Naive thymus-derived CD4-positive, alpha-beta T cell (primary cell): ENCODE measurements around the gene ITSN2. TPM values are rescaled to one million over a fixed set of nuclear protein-coding genes. Genes with fewer than 3 reads are reported as not detected.

Experiments used
- ATAC-seq: fragments of 150-1000 bp; cut with Tn5 transposase; 2 replicates; pipeline ENCODE4 v1.10.0; 2021; ENCODE audit warnings: mild to moderate bottlenecking, moderate library complexity
- CTCF ChIA-PET: fragments of 350-600 bp; sonication (Branson Sonifier 250); formaldehyde crosslinking; loops from one replicate; lab custom pipeline; 2021; ENCODE audit warnings: antibody characterized with exemption; lab: Charles Lee
- POLR2A ChIA-PET: fragments of 350-600 bp; sonication (Branson Sonifier 250); formaldehyde crosslinking; loops from one replicate; lab custom pipeline; 2021; ENCODE audit warnings: antibody characterized with exemption, inconsistent platforms; lab: Charles Lee
- DNase-seq, 9 donors: peaks; one replicate each; pipeline versions ENCODE4 v3.0.0 to v3.0.0-alpha.2; 2020 to 2022; ENCODE audit warnings: mixed read lengths in 1 of 9
- H3K27ac ChIP-seq: one replicate; pipeline ENCODE4 v1.7.0; 2013; ENCODE audit warnings: mild to moderate bottlenecking, low read depth, low read length, moderate library complexity
- H3K27me3 ChIP-seq, 2 donors: one replicate each; pipeline ENCODE4 v1.7.0; 2013; ENCODE audit warnings: low read length in 2 of 2, mild to moderate bottlenecking in 2 of 2, moderate library complexity in 2 of 2; ENCODE audit not compliant: control insufficient read depth in 2 of 2, insufficient read depth in 2 of 2
- H3K36me3 ChIP-seq, 3 experiments: 1 replicate in 2 of 3; 2 replicates in 1 of 3; pipeline ENCODE4 v1.7.0; 2013; ENCODE audit warnings: low read length in 3 of 3, mild to moderate bottlenecking in 3 of 3, moderate library complexity in 1 of 3; ENCODE audit not compliant: insufficient read depth in 3 of 3, control insufficient read depth in 2 of 3
- H3K4me1 ChIP-seq, 2 donors: one replicate each; pipeline ENCODE4 v1.7.0; 2013; ENCODE audit warnings: low read length in 2 of 2, mild to moderate bottlenecking in 2 of 2, moderate library complexity in 1 of 2; ENCODE audit not compliant: control insufficient read depth in 2 of 2, insufficient read depth in 2 of 2
- H3K4me3 ChIP-seq: 2 replicates; pipeline ENCODE4 v1.7.0; 2013; ENCODE audit warnings: mild to moderate bottlenecking, low read length
- H3K9me3 ChIP-seq, 3 experiments: 1 replicate in 2 of 3; 2 replicates in 1 of 3; pipeline ENCODE4 v1.7.0; 2013; ENCODE audit warnings: low read length in 3 of 3; ENCODE audit not compliant: control insufficient read depth in 2 of 3
- H3K27ac Mint-ChIP-seq, 9 donors: one replicate each; pipeline ENCODE4 v1.8.0; 2020 to 2022; ENCODE audit warnings: mixed read lengths in 9 of 9, mild to moderate bottlenecking in 8 of 9, moderate library complexity in 5 of 9, inconsistent platforms in 2 of 9
- H3K27me3 Mint-ChIP-seq, 5 donors: one replicate each; pipeline ENCODE4 v1.8.0; 2021 to 2022; ENCODE audit warnings: mixed read lengths in 5 of 5, mild to moderate bottlenecking in 1 of 5
- H3K36me3 Mint-ChIP-seq, 5 donors: one replicate each; pipeline ENCODE4 v1.8.0; 2020 to 2022; ENCODE audit warnings: mixed read lengths in 5 of 5, mild to moderate bottlenecking in 3 of 5, inconsistent platforms in 1 of 5
- H3K4me1 Mint-ChIP-seq, 7 donors: one replicate each; pipeline ENCODE4 v1.8.0; 2020 to 2022; ENCODE audit warnings: mixed read lengths in 7 of 7, mild to moderate bottlenecking in 3 of 7, inconsistent platforms in 1 of 7
- H3K4me3 Mint-ChIP-seq, 10 donors: one replicate each; pipeline ENCODE4 v1.8.0; 2020 to 2022; ENCODE audit warnings: mild to moderate bottlenecking in 10 of 10, mixed read lengths in 10 of 10, moderate library complexity in 6 of 10, inconsistent platforms in 2 of 10
- H3K9me3 Mint-ChIP-seq, 11 donors: one replicate each; pipeline ENCODE4 v1.8.0; 2020 to 2022; ENCODE audit warnings: mixed read lengths in 11 of 11, mild to moderate bottlenecking in 4 of 11, inconsistent platforms in 1 of 11, moderate library complexity in 1 of 11
- intact Hi-C, 2 donors: fragments of 100-400 bp; cut with micrococcal nuclease; formaldehyde crosslinking; loops; one replicate each; pipeline ENCODE4 v1.15.1; 2023
- polyA plus RNA-seq, 2 donors: library from polyadenylated mRNA; unstranded; fragments of 300-500 nt; fragmentation: Illumina TruSeq; gene quantifications; one replicate each; pipeline ENCODE4 v1.2.3, GENCODE V29; 2021
- total RNA-seq, 6 experiments: library from RNA in 5 of 6; stranded (reverse) in 5 of 6; gene quantifications; 1 replicate in 5 of 6; 2 replicates in 1 of 6; pipeline ENCODE4 v1.2.3 and lab custom pipeline; 2021 to 2026

ITSN2 gene
- total and polyA plus RNA-seq, 7 experiments from 2014 or later, result 53.0 to 133 (median 91.5) TPM

GRCh38 chr2:24276349-24276899 lies 83.9 kb downstream of the ITSN2 start:
- Mint-ChIP-seq H3K4me1 (peaks cover 0 to 8% (median 0%) of the 10 kb centered on the region in 7 donors), H3K4me3 (no peak overlapping the region), H3K27ac (peak overlapping the region in 3 of 9 donors; percentile 11 to 81 (median 21)), H3K36me3 (peaks cover 0 to 27% (median 9%) of the 10 kb centered on the region in 5 donors), H3K27me3 (no peaks in the 10 kb centered on the region), H3K9me3 (no peaks in the 10 kb centered on the region)
- Histone ChIP-seq H3K9me3 (no peaks in the 10 kb centered on the region), H3K4me1 (no peaks in the 10 kb centered on the region), H3K27me3 (no peaks in the 10 kb centered on the region), H3K4me3 (no peak overlapping the region), H3K36me3 (peaks cover 5 to 48% (median 9%) of the 10 kb centered on the region in 3 experiments), H3K27ac (no peak overlapping the region)
- DNase-seq, result no peak
- intact Hi-C loops, result no loop called here
- CTCF ChIA-PET, result no interaction called here
- POLR2A ChIA-PET, result interaction anchor here (0.6 to 0.7 kb wide), 2 partner anchors 15 to 114 kb away, joined by 3 to 4 read pairs; no protein-coding TSS in a partner anchor
- ATAC-seq, result no peak

- no peak overlapping the region for H3K4me3 ChIP-seq
- H3K4me1 ChIP-seq, result no peaks in the 10 kb centered on the region
- no peak for DNase-seq
- CTCF ChIA-PET, result no interaction called here
- H3K9me3 Mint-ChIP-seq, result no peaks in the 10 kb centered on the region
- H3K27ac Mint-ChIP-seq, result no peak overlapping the region
- H3K27me3 ChIP-seq, result no peaks in the 10 kb centered on the region
- no peaks in the 10 kb centered on the region for H3K9me3 ChIP-seq
- intact Hi-C loops, result no loop called here
- POLR2A ChIA-PET, result no interaction called here
- no peaks in the 10 kb centered on the region for H3K27me3 Mint-ChIP-seq
- peaks cover 0 to 8% (median 0%) of the 10 kb centered on the region in 7 donors for H3K4me1 Mint-ChIP-seq
- H3K36me3 Mint-ChIP-seq, result peaks cover 0 to 32% (median 13%) of the 10 kb centered on the region in 5 donors
- no peak overlapping the region for H3K27ac ChIP-seq
- peaks cover 5 to 60% (median 24%) of the 10 kb centered on the region in 3 experiments for H3K36me3 ChIP-seq
- H3K4me3 Mint-ChIP-seq, result no peak overlapping the region
- ATAC-seq, result no peak
Observed at GRCh38 chr2:24274809-24275208, 85.5 kb downstream of the ITSN2 start.

DNA sequence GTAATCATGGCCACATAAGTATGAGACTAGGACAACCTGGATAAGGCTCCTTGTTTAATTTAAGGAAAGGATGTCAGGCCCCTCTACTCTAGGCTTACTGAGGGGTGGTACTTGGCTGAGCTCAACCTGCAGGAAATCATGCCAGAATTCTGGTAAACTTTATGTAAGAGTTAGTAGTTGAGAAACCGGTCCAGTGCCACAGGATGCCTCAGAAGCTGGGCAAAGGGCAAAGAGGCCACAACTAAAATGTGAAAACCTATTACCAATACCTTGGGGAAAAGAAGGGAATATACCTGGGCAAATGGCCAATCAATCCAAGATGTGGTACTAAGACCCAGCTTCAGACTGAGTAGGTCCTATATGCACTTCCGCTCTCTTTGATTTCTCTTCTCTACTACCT lies 86.7 kb downstream of the ITSN2 start:
- Mint-ChIP-seq H3K27ac (no peak overlapping the region), H3K4me1 (peaks cover 0 to 8% (median 0%) of the 10 kb centered on the region in 7 donors)
- no peak for ATAC-seq

GRCh38 chr2:24272907-24273306 lies 87.4 kb downstream of the ITSN2 start:
- H3K4me1 ChIP-seq, result no peaks in the 10 kb centered on the region
- no peak overlapping the region for H3K4me3 ChIP-seq
- no peaks in the 10 kb centered on the region for H3K9me3 ChIP-seq
- POLR2A ChIA-PET, result no interaction called here
- H3K27me3 Mint-ChIP-seq, result no peaks in the 10 kb centered on the region
- no peak overlapping the region for H3K27ac ChIP-seq
- peaks cover 11 to 47% (median 20%) of the 10 kb centered on the region in 5 donors for H3K36me3 Mint-ChIP-seq
- CTCF ChIA-PET, result interaction anchor here (0.7 kb wide), 1 partner anchor 550 kb away, joined by 4 read pairs; no protein-coding TSS in a partner anchor
- intact Hi-C loops, result no loop called here
- no peak overlapping the region for H3K4me3 Mint-ChIP-seq
- peaks cover 0 to 8% (median 0%) of the 10 kb centered on the region in 7 donors for H3K4me1 Mint-ChIP-seq
- peaks cover 5 to 77% (median 30%) of the 10 kb centered on the region in 3 experiments for H3K36me3 ChIP-seq
- DNase-seq, result no peak
- no peaks in the 10 kb centered on the region for H3K27me3 ChIP-seq
- peak overlapping the region in 2 of 9 donors; percentile 12 to 44 for H3K27ac Mint-ChIP-seq
- no peaks in the 10 kb centered on the region for H3K9me3 Mint-ChIP-seq
- no peak for ATAC-seq

More for the DNA sequence above, 86.7 kb downstream of the ITSN2 start:
- intact Hi-C loops, result no loop called here
- no peak for DNase-seq
- Histone ChIP-seq H3K4me1 (no peaks in the 10 kb centered on the region), H3K27me3 (no peaks in the 10 kb centered on the region), H3K36me3 (peaks cover 5 to 72% (median 26%) of the 10 kb centered on the region in 3 experiments), H3K27ac (no peak overlapping the region), H3K9me3 (no peaks in the 10 kb centered on the region), H3K4me3 (no peak overlapping the region)
- Mint-ChIP-seq H3K4me3 (no peak overlapping the region), H3K36me3 (peaks cover 6 to 41% (median 19%) of the 10 kb centered on the region in 5 donors), H3K9me3 (no peaks in the 10 kb centered on the region), H3K27me3 (no peaks in the 10 kb centered on the region)
- ChIA-PET POLR2A (no interaction called here), CTCF (interaction anchor here (0.5 kb wide), 1 partner anchor 472 kb away, joined by 3 read pairs; no protein-coding TSS in a partner anchor)

- H3K9me3 Mint-ChIP-seq, result no peaks in the 10 kb centered on the region
- no peaks in the 10 kb centered on the region for H3K27me3 ChIP-seq
- no peaks in the 10 kb centered on the region for H3K27me3 Mint-ChIP-seq
- H3K36me3 ChIP-seq, result peaks cover 5 to 81% (median 30%) of the 10 kb centered on the region in 3 experiments
- peak overlapping the region in 4 of 9 donors; percentile 7 to 19 (median 13) for H3K27ac Mint-ChIP-seq
- H3K27ac ChIP-seq, result no peak overlapping the region
- no peaks in the 10 kb centered on the region for H3K4me1 ChIP-seq
- H3K9me3 ChIP-seq, result no peaks in the 10 kb centered on the region
- DNase-seq, result no peak
- H3K4me3 ChIP-seq, result no peak overlapping the region
- intact Hi-C loops, result no loop called here
- H3K36me3 Mint-ChIP-seq, result peaks cover 11 to 47% (median 20%) of the 10 kb centered on the region in 5 donors
- POLR2A ChIA-PET, result interaction anchor here (0.6 to 0.8 kb wide), 2 partner anchors 87 to 118 kb away, joined by 3 to 4 read pairs; no protein-coding TSS in a partner anchor
- H3K4me1 Mint-ChIP-seq, result peaks cover 0 to 8% (median 0%) of the 10 kb centered on the region in 7 donors
- H3K4me3 Mint-ChIP-seq, result no peak overlapping the region
- no peak for ATAC-seq
- CTCF ChIA-PET, result interaction anchor here (0.5 to 0.7 kb wide), 2 partner anchors 108 to 551 kb away, joined by 4 read pairs; no protein-coding TSS in a partner anchor
Observed at GRCh38 chr2:24272161-24272802, 88.1 kb downstream of the ITSN2 start.

DNA sequence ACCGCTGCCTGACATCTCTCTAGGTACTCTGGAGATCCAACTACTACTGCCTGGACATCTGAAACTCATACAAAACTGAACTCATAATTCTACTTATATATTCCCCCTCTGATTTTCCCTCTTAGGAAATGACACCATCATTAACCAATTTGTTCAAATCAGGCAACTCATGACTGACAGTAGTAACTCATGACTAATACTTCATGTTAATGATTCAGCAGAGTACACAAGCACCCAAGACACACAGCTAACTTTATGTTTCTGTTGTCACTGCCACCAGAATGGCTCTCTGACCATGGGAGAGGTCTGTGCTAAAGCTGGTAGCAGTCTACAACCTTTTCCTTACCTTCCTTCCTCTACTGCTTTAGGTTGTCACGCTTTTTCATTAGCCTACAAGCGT lies 91.1 kb downstream of the ITSN2 start:
- ChIA-PET CTCF (no interaction called here), POLR2A (interaction anchor here (0.7 kb wide), 1 partner anchor 53 kb away, joined by 3 read pairs; no protein-coding TSS in a partner anchor)
- Histone ChIP-seq H3K4me1 (no peaks in the 10 kb centered on the region), H3K27ac (no peak overlapping the region), H3K27me3 (no peaks in the 10 kb centered on the region), H3K4me3 (no peak overlapping the region), H3K9me3 (no peaks in the 10 kb centered on the region), H3K36me3 (peaks cover 0 to 84% (median 30%) of the 10 kb centered on the region in 3 experiments)
- no peak for DNase-seq
- Mint-ChIP-seq H3K4me3 (no peak overlapping the region), H3K4me1 (peaks cover 0 to 6% (median 0%) of the 10 kb centered on the region in 7 donors), H3K27me3 (no peaks in the 10 kb centered on the region), H3K27ac (peak overlapping the region in 3 of 9 donors; percentile 9 to 56 (median 18)), H3K9me3 (no peaks in the 10 kb centered on the region), H3K36me3 (peaks cover 15 to 52% (median 18%) of the 10 kb centered on the region in 5 donors)
- ATAC-seq, result no peak
- intact Hi-C loops, result no loop called here
